DND-41 (cell line): Measurements from ENCODE around the gene CDK11B.

Source experiments
- ATAC-seq: fragments of 200-7000 bp; cut with Tn5 transposase; 3 replicates; pipeline ENCODE4 v1.9.1; 2021; ENCODE audit warnings: low read depth; ENCODE audit not compliant: insufficient read depth
- DNase-seq: peaks from one replicate; pipeline ENCODE4 v3.0.0-alpha.2; 2020
- H2AFZ ChIP-seq: 2 replicates; pipeline ENCODE4 v1.6.0; 2012; ENCODE audit warnings: low read depth, low read length
- H3K27ac ChIP-seq: 2 replicates; pipeline ENCODE4 v1.5.1; 2012; ENCODE audit warnings: low read length, inconsistent platforms
- H3K27me3 ChIP-seq: fragments of 200-600 bp; sonication (generic); 2 replicates; pipeline ENCODE4 v1.6.0; 2012; ENCODE audit warnings: low read length, mild to moderate bottlenecking, inconsistent platforms; ENCODE audit not compliant: insufficient read depth, poor library complexity
- H3K36me3 ChIP-seq: 2 replicates; pipeline ENCODE4 v1.5.1; 2012; ENCODE audit warnings: low read length, inconsistent platforms; ENCODE audit not compliant: insufficient read depth
- H3K4me1 ChIP-seq: 2 replicates; pipeline ENCODE4 v1.5.1; 2012; ENCODE audit warnings: mild to moderate bottlenecking, low read length; ENCODE audit not compliant: insufficient read depth
- H3K4me2 ChIP-seq: 2 replicates; pipeline ENCODE4 v1.6.0; 2012; ENCODE audit warnings: mild to moderate bottlenecking, moderate library complexity, low read length, inconsistent platforms; ENCODE audit not compliant: insufficient read depth
- H3K4me3 ChIP-seq, 2 experiments: fragments of 200-600 bp in 1 of 2; shearing (Covaris generic) in 1 of 2; 2 replicates each; pipeline ENCODE4 v1.5.1; 2012 to 2016; ENCODE audit warnings: inconsistent platforms in 2 of 2, low read length in 2 of 2, mild to moderate bottlenecking in 2 of 2, low read depth in 1 of 2, moderate library complexity in 1 of 2
- H3K79me2 ChIP-seq: 2 replicates; pipeline ENCODE4 v1.6.0; 2012; ENCODE audit warnings: low read length, inconsistent platforms; ENCODE audit not compliant: insufficient read depth
- H3K9ac ChIP-seq: 2 replicates; pipeline ENCODE4 v1.6.0; 2012; ENCODE audit warnings: low read depth, mild to moderate bottlenecking, inconsistent platforms, low read length, moderate library complexity
- H3K9me3 ChIP-seq: 2 replicates; pipeline ENCODE4 v1.5.1; 2012; ENCODE audit warnings: low read length, moderate library complexity, mild to moderate bottlenecking, inconsistent platforms; ENCODE audit not compliant: insufficient read depth, severe bottlenecking
- H4K20me1 ChIP-seq: 2 replicates; pipeline ENCODE4 v1.6.0; 2012; ENCODE audit warnings: low read length; ENCODE audit not compliant: insufficient read depth
- EZH2 ChIP-seq: IDR thresholded peaks from 3 replicates; pipeline ENCODE4 v1.6.1; 2012; ENCODE audit warnings: borderline replicate concordance, low read depth, mild to moderate bottlenecking, moderate library complexity, low read length, inconsistent platforms; ENCODE audit not compliant: severe bottlenecking
- TF ChIP-seq, protein P1 (sequence below): IDR thresholded peaks from 2 replicates; pipeline ENCODE4 v1.5.1; 2012; ENCODE audit warnings: borderline replicate concordance, low read length, moderate library complexity, mild to moderate bottlenecking; ENCODE audit not compliant: poor library complexity, severe bottlenecking; ENCODE audit errors: extremely low read depth

Gene CDK11B

DNA sequence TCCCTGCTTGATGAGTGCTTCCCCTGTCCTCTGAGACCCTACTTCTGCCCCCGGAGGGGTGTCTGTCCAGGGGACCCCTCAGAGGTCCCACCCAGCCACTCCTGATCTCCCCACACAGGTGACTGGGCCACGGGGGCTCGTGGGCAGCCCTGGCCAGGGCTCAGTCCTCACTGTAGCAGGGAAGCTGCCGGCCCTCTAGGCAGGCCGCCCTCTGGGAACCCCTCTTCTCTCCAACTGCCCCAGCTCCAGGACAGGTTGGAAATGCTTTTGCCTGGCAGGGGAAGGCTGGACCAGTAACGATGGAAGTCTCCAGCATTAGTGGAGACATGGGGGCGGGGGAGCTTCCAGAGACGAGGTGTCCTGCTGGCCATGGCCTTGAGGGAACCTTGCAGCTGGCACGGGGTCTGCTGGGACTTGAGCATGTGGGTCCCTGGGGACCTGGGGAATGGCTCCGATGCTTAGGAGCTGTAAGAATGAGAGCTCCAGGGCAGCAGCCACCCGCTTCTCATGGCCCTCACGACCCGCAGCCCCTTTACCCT lies 55.8 kb downstream of the CDK11B start:
- Histone ChIP-seq H3K79me2 (no peaks in the 10 kb centered on the region), H2AFZ (no peak overlapping the region), H3K36me3 (no peaks in the 10 kb centered on the region), H3K9ac (no peak overlapping the region), H3K27ac (no peak overlapping the region), H3K27me3 (no peaks in the 10 kb centered on the region), H4K20me1 (no peaks in the 10 kb centered on the region), H3K9me3 (no peaks in the 10 kb centered on the region), H3K4me1 (no peaks in the 10 kb centered on the region), H3K4me2 (no peak overlapping the region), H3K4me3 (no peak overlapping the region)
- DNase-seq = no peak
- TF ChIP-seq EZH2 = no peak
- TF ChIP-seq, protein P1, sequence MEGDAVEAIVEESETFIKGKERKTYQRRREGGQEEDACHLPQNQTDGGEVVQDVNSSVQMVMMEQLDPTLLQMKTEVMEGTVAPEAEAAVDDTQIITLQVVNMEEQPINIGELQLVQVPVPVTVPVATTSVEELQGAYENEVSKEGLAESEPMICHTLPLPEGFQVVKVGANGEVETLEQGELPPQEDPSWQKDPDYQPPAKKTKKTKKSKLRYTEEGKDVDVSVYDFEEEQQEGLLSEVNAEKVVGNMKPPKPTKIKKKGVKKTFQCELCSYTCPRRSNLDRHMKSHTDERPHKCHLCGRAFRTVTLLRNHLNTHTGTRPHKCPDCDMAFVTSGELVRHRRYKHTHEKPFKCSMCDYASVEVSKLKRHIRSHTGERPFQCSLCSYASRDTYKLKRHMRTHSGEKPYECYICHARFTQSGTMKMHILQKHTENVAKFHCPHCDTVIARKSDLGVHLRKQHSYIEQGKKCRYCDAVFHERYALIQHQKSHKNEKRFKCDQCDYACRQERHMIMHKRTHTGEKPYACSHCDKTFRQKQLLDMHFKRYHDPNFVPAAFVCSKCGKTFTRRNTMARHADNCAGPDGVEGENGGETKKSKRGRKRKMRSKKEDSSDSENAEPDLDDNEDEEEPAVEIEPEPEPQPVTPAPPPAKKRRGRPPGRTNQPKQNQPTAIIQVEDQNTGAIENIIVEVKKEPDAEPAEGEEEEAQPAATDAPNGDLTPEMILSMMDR = no peak
- ATAC-seq = no peak

GRCh38 chr1:1602304-1602967 lies 56.4 kb downstream of the CDK11B start:
- Histone ChIP-seq H3K36me3 (no peaks in the 10 kb centered on the region), H3K9ac (no peak overlapping the region), H3K79me2 (no peaks in the 10 kb centered on the region), H3K27me3 (no peaks in the 10 kb centered on the region), H3K27ac (no peak overlapping the region), H3K4me2 (no peak overlapping the region), H3K4me1 (no peaks in the 10 kb centered on the region), H3K9me3 (no peaks in the 10 kb centered on the region), H2AFZ (no peak overlapping the region), H3K4me3 (no peak overlapping the region), H4K20me1 (no peaks in the 10 kb centered on the region)
- no peak for ATAC-seq
- TF ChIP-seq, protein P1 = no peak
- no peak for TF ChIP-seq EZH2
- DNase-seq = no peak

GRCh38 chr1:1601564-1602303 lies 57.1 kb downstream of the CDK11B start:
- Histone ChIP-seq H3K27ac (no peak overlapping the region), H3K4me1 (no peaks in the 10 kb centered on the region), H2AFZ (no peak overlapping the region), H3K4me3 (no peak overlapping the region), H3K9me3 (no peaks in the 10 kb centered on the region), H3K27me3 (no peaks in the 10 kb centered on the region), H3K9ac (no peak overlapping the region), H4K20me1 (no peaks in the 10 kb centered on the region), H3K36me3 (no peaks in the 10 kb centered on the region), H3K4me2 (no peak overlapping the region), H3K79me2 (no peaks in the 10 kb centered on the region)
- no peak for TF ChIP-seq EZH2
- TF ChIP-seq, protein P1 = no peak
- no peak for ATAC-seq
- DNase-seq = no peak
